ENCODE data around the gene CCDC89. TPM values are rescaled to one million over a fixed set of nuclear protein-coding genes. Genes with fewer than 3 reads are reported as not detected.
"Not testable (repeated sequence)": the region's sequence is repeated elsewhere in the genome, so short reads cannot be mapped to it uniquely, and the experiment has no call there.

The CCDC89 gene
- polyA plus RNA-seq, 3 donors, result 2.9 to 3.1 (median 3.0) TPM

DNA sequence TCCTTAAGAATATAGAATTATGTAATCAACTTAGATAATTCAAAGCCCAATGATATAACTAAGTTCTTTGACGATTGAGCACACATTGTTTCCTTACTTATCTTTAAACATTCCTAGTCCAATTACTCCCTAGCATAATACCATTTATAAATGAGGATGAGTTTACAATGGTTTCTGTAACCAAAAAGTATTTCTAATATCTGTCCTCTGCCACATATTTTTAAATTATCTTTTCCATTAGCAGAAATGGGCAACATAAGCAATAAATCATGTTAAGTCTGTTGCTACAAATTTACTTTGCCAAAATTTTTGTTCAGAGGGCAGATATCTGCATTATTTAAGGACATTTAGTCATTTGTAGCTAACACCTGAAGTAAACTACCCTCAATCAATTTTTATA, 27.8 kb downstream of the CCDC89 start:
- DNase-seq, result no peak

DNA sequence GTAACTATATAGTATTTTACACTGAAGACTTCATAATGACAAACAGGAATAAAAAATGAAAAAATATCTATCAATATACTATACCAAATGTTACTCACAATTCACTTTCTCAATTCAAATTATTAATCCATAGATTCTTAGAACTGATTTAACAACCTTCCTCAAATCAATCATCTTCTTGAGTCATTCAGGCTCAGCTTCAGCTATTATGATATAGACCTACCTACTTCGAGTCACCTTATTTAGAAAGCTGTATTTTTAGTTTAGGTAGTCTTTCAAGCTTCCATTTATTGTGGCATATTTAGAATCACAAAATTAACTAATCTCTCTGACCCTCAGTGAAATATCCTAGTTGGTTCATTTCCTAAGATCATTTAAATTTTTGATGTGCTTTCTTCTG, 29.2 kb downstream of the CCDC89 start:
- no peak for DNase-seq

DNA sequence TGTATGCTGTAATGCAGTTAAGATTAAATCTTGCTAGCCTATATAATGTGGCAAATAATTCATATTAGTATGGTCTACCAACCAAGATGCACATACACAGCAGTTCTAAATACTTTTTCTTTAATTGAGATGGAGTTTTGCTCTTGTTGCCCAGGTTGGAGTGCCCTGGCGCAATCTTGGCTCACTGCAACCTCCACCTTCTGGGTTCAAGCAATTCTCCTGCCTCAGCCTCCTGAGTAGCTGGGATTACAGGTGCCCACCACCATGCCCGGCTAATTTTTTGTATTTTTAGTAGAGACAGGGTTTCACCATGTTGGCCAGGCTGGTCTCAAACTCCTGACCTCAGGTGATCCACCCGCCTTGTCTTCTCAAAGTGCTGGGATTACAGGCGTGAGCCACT, 31.7 kb downstream of the CCDC89 start:
- DNase-seq, result not testable (repeated sequence)

DNA sequence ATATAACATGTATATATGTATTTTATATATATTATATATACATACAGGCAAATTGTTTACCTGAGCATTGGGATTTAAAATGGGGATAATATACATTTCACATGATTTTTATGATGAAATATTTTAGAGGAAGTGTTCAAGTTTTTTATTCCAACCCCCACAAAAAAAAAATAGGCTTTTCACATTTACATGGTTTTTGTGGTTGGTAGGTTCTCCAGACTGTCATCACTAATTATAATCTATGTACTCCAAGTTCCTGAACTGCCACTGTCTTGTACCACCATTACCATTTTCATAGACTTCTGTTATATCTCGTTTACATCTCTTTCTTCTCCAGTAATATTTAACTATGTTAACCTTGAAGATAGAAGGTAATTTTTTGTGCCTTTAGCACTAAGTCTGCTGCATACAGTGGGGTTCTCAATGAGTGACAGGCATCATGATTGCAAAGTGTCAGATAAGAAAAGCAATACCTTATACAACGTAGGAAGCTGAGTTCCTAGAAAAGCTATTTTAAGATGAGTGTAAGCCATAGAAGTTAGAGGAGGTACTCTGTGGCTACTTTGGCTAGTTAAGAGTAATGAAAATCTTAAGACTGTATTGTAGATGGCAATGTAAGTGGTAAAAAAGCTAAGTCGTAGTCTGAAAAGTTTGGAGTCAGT, 33.1 kb downstream of the CCDC89 start:
- no peak for DNase-seq

DNA sequence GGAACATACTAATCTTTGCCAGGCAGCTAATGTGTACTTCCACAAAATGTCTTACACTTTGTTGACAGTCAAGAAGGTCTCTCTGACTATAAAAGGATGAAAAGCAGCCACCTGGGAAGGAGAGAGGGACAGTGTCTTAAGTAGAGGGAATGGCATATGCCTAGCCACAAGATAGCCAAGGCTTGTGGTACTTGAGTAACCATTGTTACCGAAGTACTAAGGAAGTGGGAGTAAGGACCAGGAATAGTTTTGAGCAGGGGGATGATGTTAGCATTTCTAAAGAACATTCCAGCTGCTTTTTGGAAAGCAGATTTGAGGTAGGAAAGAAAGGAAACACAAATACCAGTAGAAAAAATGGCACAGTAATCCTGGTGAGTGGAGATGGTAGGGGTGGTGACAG, 34.9 kb downstream of the CCDC89 start:
- no peak for DNase-seq

DNA sequence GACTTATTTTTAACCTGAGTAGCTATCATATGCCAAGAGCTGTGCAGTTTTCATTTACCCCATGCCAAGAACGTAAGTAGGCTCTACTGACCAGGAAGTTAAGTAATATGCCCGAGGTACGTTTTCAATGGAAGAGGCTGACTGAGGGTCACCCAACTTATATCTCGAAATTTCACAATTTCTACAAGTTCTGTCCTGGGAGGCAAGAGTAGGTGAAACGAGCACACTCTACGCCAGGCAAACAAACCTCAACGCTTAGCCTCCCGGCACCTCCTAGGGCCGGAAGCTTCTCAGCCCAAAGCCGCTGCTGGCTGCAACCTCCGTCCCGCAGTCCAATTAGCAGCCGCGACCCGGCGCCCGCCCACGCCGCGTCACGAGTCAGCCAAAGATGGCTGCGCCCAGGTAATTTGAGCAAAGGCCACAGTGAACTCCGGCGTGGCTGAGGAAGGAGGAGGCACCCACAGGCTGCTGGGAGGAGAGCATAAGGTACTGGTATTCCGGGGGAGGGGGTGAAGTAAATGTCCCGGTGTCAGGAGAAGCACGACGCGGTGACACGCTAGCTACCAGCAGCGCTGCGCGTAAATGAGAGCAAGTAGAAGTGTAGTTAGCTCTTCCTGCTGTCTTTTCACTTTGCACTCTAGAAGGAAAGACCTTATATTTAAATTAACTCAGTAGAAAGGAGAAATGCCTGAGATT, 38.2 kb downstream of the CCDC89 start, which contains the start of gene TMEM126A:
Gene TMEM126A (plus strand): TSS at position 364 of the 696 bp plus-strand sequence. CDS start 2,289 bp downstream, outside the sequence.
- DNase-seq, result peak; percentile 92

DNA sequence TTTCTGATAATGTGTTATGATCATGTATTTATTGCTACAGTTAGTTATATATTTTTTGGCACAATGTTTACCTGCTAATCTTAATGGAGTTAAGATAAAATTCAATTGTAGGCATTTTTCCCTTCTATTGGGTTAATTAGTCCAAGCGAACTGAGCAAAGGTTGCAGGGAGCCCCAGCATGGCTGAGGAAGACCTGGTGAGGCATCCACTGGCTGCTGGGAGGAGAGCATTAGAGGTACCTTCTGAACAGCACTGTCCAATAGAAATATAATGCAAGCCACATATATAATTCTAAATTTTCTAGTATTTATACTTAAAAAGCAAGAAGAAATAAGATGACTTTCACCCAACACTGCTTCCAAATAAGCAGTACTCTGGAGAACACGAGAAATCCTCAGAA, 38.9 kb downstream of the CCDC89 start:
- DNase-seq, result no peak

DNA sequence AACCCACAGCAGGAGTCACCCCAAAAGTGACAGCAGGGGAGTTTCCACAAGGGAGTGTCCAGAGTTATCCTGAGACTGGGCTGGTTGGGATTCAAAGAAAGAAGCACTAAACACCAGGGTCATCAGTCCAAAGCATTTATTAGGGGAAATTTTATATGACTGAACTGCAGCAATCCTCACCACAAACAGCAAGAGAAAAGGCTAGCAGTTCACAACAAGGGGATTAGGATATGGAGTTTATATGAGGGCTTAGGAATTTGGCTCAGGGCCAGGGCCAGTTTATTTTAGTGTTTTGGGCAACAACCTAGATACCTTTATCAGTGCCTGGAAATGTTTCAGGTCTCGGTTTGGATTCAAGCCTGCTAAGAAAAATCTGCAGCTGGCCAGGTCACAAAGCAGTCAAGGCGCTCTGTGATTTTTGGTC, 42.8 kb downstream of the CCDC89 start:
- no peak for DNase-seq

DNA sequence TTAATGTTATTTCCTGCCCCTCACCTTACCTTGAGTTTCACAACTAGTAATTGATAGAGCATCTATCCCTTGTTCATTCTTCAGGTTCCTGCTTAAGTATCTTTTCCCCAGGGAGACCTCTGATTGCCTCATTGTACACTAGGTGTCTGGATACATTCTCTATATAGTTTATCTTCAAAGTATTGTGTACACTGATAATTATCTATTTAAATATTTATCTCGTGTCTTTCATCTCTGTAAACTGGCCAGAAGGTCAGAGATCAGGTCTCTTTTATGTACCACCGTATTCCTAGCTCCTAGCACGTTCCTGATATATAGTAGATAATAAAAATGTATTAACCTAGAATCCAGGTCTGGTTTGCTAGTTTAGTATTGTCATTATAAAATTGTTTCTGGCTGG, 51.2 kb downstream of the CCDC89 start:
- DNase-seq, result no peak

Other genes with a start within 250 kb of the CCDC89 start
- 10 to 100 TPM; 10.1 to 16.6 (median 13.0) TPM for gene DLG2, start 58.9 kb downstream of the CCDC89 start, polyA plus RNA-seq (ENCODE audit: insufficient read length in 3 of 3)
- gene TMEM126B, start 57.6 kb downstream of the CCDC89 start, polyA plus RNA-seq (ENCODE audit: insufficient read length in 3 of 3), result 10 to 100 TPM; 54.3 to 61.5 (median 57.3) TPM
- 10 to 100 TPM; 29.1 to 34.2 (median 31.3) TPM for gene TMEM126A, start 38.2 kb downstream of the CCDC89 start, polyA plus RNA-seq (ENCODE audit: insufficient read length in 3 of 3)
- 100 to 1,000 TPM in 2 of 3 donors, 10 to 100 TPM in 1; 94.8 to 123 (median 107) TPM for gene CREBZF, start 21.1 kb downstream of the CCDC89 start, polyA plus RNA-seq (ENCODE audit: insufficient read length in 3 of 3)
- gene SYTL2, start 124.9 kb upstream of the CCDC89 start, polyA plus RNA-seq (ENCODE audit: insufficient read length in 3 of 3), result 100 to 1,000 TPM in 1 of 3 donors, 10 to 100 TPM in 2; 68.5 to 104 (median 95.8) TPM
- under 1 TPM in 1 of 3 donors, not detected in 2; 0.28 TPM for gene CCDC83, start 169.2 kb upstream of the CCDC89 start, polyA plus RNA-seq (ENCODE audit: insufficient read length in 3 of 3)

Measured in renal pelvis (tissue), 4 donors.